ENCODE results near the gene KLF16. TPM values are rescaled to one million over a fixed set of nuclear protein-coding genes. Genes with fewer than 3 reads are reported as not detected.
"Not testable (repeated sequence)": the region's sequence is repeated elsewhere in the genome, so short reads cannot be mapped to it uniquely, and the experiment has no call there.

KLF16 gene
- total RNA-seq, 1 donor from 2014 or later = 15.3 TPM

DNA sequence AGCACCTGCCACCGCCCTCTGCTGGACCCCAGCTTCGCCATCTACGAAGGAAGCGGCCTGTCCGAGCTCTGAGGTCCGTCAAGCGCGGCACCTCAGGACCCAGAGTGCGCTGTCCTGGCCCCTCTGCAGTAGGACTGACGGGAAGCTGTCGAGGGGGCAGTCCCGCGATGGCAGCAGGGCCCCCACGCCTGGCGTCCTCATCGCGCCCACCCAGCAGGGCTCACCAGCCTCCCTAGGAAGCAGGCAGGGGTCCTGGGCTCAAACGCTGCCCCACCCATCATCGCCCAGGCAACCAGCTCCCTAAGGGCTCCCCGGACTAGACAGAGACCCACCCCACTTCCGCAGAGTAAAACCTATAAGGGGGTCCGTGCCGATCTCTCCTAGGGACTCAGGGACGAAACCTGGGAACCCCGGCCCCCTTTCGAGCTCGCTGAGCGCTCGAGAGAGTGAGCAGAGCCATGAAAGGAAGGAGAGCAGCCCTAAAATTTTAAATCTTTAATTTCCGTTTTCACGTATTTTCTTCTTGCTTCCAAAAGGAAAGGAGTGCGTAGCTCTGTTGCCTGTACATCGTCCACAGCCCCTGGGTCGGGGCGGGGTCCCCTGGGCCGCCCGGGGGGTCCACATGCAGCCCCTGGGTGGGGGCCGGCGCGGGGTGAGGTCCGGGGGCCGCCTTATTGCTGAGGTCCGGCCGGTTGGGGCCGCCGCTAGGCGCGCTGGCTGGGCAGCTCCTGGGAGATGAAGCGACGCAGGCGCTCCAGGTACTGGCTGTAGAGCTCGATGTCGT, 13.3 kb upstream of the KLF16 start:
- TF ChIP-seq, protein P1, sequence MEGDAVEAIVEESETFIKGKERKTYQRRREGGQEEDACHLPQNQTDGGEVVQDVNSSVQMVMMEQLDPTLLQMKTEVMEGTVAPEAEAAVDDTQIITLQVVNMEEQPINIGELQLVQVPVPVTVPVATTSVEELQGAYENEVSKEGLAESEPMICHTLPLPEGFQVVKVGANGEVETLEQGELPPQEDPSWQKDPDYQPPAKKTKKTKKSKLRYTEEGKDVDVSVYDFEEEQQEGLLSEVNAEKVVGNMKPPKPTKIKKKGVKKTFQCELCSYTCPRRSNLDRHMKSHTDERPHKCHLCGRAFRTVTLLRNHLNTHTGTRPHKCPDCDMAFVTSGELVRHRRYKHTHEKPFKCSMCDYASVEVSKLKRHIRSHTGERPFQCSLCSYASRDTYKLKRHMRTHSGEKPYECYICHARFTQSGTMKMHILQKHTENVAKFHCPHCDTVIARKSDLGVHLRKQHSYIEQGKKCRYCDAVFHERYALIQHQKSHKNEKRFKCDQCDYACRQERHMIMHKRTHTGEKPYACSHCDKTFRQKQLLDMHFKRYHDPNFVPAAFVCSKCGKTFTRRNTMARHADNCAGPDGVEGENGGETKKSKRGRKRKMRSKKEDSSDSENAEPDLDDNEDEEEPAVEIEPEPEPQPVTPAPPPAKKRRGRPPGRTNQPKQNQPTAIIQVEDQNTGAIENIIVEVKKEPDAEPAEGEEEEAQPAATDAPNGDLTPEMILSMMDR (IDR thresholded peaks at IDR 0.05; ENCODE audit: insufficient read depth, low read length, poor library complexity, severe bottlenecking) = peak; percentile 19
- H3K4me3 ChIP-seq (ENCODE audit: low read depth, low read length) = peak overlapping the region; percentile 87
- not testable (repeated sequence) for H3K36me3 ChIP-seq (ENCODE audit: control insufficient read depth, insufficient read depth, low read length); DNase-seq (ENCODE audit: low read depth); H3K27me3 ChIP-seq (ENCODE audit: control insufficient read depth, insufficient read depth, low read length)

DNA sequence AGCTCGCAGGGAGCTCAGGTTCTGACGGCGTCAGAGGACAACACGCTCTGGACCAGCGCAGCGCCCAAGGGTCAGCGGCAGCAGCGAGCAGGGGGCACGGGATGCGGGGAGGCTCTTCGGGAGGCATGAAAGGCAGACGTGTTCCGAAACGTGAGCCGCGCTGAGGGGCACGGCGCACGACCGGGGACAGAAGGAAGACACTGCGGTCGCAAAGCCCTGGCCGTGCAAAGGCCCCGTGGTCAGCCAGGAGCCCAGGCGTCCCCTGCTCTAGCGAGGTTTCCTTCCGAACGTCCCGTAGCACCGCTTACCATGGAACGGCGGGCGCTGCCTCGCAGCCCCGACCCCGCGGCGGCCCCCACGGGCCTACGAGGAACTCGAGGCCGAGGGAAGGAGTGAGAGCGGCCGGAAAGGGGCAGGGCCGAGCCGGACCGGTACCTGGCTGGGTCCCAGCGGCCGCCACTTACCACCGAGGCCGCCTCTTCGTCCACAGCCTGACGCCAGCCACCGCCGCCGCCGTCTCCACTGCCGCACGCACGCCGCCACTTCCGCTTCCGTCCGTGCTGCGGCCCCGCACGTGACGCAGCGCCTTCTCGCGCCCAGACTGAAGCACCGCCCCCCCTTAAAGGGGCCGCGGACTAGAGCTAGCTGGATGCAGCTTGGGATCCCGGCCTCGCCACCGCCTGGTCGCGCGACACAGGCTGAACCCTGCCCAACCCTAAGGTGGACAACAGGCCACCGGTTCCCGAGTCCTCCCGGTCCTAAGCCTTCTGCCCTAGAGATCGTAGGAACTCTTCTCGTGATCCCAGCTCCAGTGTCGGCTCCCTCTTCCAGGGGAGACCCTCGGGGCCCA, 12.5 kb upstream of the KLF16 start:
- DNase-seq (ENCODE audit: low read depth) = peak; percentile 44
- H3K4me3 ChIP-seq (ENCODE audit: low read depth, low read length) = peak overlapping the region; percentile 87
- H3K27me3 ChIP-seq (ENCODE audit: control insufficient read depth, insufficient read depth, low read length) = no peaks in the 10 kb centered on the region
- H3K36me3 ChIP-seq (ENCODE audit: control insufficient read depth, insufficient read depth, low read length) = peaks cover 2% of the 10 kb centered on the region
- TF ChIP-seq, protein P1 (IDR thresholded peaks at IDR 0.05; ENCODE audit: insufficient read depth, low read length, poor library complexity, severe bottlenecking) = no peak

DNA sequence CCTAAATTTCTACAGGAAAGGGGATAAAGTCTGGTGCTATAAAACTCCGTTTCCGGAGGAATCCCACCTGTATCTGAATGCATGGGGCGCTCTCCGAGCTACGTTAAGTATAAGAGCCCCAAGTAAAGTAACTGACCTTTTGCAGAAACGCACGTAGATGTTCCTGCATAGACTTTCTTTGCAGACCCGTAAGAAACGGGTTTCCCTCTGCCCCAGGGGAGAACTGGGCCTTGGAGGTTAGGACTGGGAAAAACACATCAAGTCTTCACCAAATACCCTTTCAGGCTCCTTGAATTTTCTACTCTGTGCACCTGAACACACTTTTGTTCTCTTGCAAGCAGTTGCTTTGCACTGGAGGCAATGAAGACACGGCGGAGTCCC, 11.9 kb upstream of the KLF16 start:
- peak overlapping the region; percentile 87 for H3K4me3 ChIP-seq (ENCODE audit: low read depth, low read length)
- H3K27me3 ChIP-seq (ENCODE audit: control insufficient read depth, insufficient read depth, low read length); DNase-seq (ENCODE audit: low read depth); H3K36me3 ChIP-seq (ENCODE audit: control insufficient read depth, insufficient read depth, low read length): not testable (repeated sequence)

DNA sequence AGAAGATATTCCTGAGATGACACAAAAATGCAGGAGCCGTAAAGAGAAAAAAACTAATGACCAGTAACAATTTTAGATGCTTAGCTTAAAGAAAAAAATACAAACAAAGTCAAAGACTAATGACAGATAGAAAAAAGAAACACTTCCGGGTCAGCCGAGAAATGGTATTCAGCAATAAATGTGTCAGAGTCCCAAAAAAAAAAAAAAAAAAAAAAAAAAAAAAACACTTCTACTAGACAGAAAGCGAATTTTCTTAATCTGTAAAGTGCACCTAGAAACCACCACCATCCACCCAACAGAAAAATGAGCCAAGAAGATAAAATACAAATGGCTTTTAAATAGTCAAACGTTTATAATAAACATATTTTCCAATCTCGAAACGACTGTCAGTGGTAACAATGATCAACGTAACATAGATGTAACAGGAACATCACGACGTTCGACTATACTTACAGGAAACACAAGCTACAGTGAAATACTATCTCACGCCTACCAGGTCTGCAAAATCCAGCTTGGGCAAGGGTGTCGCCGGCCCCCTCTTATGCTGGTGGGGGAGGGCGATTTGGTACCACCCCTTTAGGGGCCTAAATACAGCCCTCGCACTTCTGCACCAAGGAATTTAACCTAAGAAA, 11.3 kb upstream of the KLF16 start:
- TF ChIP-seq, protein P1 (IDR thresholded peaks at IDR 0.05; ENCODE audit: insufficient read depth, low read length, poor library complexity, severe bottlenecking) = no peak
- H3K4me3 ChIP-seq (ENCODE audit: low read depth, low read length) = peak overlapping the region; percentile 87
- DNase-seq (ENCODE audit: low read depth) = no peak
- peaks cover 2% of the 10 kb centered on the region for H3K36me3 ChIP-seq (ENCODE audit: control insufficient read depth, insufficient read depth, low read length)
- H3K27me3 ChIP-seq (ENCODE audit: control insufficient read depth, insufficient read depth, low read length) = no peaks in the 10 kb centered on the region

DNA sequence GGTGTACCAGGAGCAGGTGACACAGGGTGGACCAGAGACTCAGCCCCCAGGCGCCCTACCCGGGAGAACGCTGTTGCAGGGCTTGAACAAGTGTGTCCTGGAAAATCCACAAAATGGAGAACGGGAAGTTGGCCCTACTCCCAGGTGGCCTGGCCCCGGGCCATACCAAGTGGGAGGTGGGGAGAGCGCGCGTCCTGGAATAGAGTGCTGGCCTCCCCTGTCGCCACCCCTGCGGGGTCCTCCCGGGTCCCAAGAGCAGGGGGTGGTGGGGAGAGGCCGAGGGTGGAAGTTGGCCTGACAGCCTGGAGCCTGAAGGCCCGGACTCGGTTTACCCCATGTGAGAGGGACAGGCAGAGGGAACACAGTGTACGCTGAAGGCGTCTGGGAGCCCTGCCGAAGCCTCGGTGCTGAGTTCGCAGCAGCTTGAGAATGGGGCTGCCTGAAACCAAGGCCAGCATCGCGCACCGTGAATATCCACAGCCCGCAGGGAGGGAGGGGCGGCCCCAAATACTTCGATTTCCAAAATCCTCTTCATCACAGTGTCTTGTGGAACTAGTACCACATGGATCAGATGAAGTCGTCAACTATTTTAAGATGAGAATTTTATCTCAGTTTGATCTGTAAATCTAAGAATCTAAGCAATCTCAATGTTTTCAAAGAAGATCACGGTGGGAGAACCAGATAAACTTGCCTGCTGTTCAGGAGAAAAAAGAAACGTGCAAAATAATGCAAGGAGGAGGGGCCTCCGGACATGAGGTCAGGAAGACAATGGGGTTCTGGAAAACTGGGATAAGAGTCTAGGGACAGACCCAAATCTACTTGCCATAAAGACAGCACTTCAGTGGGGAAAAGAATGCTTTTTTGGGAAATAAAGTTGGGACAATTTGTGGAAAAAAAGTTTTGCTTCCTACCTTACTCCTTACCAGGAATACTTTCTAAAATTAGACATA, 10.4 kb upstream of the KLF16 start:
- no peak overlapping the region for H3K4me3 ChIP-seq (ENCODE audit: low read depth, low read length)
- DNase-seq (ENCODE audit: low read depth) = no peak
- H3K27me3 ChIP-seq (ENCODE audit: control insufficient read depth, insufficient read depth, low read length) = no peaks in the 10 kb centered on the region
- TF ChIP-seq, protein P1 (IDR thresholded peaks at IDR 0.05; ENCODE audit: insufficient read depth, low read length, poor library complexity, severe bottlenecking) = no peak
- H3K36me3 ChIP-seq (ENCODE audit: control insufficient read depth, insufficient read depth, low read length) = peaks cover 2% of the 10 kb centered on the region

Measured in kidney epithelial cell (primary cell).